Fibroblast of the conjunctiva (primary cell): ENCODE measurements around the gene DLEC1.

Source experiments
- DNase-seq: peaks from one replicate; pipeline ENCODE4 v3.0.0-alpha.2; 2010; ENCODE audit warnings: low read depth

Gene DLEC1

DNA sequence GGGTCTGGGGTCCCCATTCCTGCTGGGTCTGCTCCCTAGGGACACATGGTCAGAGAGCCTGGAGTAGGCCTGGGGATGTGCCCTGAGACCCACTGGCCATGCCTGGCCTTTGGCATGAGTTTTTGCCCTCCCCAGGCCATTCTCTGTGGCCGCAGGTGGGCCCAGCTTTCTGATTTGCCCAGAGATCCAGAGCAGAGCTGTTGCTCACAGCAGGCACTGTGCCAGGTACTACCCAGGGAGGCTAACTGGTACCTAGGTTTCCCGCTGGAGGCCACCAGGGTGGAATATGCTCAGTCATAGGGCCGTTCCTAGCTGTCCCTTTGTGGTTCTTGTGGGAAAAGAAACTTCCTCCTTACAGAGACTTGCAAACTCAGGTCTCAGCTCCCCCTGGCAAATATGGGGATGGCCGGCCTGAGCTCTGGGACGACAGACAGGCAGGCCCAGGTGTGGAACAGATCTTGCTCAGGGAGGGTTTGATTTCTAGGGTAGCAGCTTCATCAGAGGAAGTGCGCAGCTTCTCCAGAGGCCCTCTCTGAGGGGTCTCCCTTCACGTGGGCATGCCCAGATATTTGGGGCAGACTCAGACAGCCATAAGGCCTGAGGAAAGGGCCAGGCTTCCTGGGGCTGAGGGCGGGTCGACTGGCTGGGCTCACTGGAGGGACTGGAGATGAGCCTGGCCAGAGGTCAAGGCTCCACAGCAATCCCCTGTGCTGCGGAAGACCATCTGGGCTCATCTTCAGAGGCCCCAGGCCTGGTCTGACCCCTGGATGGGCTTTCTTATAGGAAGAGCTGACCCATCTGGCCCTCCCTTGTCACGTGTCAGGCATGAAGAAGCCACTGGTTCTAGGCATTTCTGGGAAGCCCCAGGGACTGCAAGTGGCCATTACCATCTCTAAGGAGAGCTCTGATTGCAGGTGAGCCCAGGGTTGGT, 69.9 kb downstream of the DLEC1 start:
- no peak for DNase-seq

DNA sequence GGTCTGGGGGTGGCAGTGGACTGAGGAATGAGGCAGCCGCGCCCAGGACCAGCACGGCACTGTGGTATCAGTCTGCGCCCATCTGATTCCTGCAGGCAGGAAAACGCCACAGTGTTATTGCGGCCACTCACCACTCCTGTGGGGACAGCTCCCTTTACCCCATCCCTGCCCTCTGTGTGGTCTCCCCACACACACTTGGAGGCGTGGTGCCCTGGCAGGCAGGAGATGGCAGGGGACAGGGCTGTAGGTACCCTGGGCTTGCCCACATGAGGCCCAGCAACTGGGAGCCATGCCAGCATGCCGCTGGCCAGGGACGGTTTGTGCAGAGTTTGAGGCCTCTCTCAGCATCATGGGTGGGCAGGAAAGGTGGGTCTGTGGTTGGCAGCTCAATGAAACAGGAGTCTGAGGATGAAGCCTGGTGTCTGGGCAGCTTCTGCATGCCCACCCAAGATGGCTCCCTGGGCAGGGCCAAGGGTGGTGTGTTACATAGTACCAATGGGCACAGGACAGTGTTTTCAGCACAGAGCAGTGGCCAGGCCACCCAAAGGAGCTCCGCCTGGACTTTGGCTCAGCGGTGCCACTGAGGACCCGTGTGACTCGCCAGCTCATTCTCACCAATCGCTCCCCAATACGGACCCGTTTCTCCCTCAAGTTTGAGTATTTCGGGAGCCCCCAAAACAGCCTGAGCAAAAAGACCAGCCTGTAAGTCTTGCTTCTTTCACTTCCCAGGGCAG, 70.7 kb downstream of the DLEC1 start:
- DNase-seq = no peak

DNA sequence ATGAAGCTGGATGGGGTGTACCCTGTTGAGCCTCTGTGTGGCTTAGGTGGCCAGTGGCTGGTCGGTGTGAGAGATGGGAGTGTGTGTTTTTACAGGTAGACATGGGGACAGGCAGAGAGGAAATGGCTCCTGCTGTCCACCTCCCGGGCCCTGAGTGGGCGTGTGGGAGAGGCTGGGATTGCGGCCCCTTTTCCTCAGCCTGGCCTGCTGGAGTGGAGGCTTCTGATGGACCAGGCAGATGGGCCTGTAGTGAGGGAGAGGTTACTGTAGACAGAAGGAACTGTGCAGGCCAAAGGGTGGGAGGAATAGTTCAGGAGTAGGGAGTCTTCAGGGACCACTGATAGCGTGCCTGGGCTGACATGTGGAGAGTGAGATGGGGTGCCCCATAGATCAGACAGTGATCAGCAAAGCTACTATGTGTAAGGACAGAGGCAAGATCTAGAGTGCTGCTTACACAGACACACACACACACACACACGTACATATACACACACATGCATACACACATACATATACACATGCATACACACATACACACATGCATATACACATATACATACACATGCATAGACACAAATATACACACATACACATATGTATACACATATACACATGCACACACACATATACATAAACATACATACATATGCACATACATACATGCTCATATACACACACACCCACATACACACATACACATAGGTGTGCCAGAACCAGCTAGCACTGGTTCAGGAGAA, 71.5 kb downstream of the DLEC1 start:
- no peak for DNase-seq

DNA sequence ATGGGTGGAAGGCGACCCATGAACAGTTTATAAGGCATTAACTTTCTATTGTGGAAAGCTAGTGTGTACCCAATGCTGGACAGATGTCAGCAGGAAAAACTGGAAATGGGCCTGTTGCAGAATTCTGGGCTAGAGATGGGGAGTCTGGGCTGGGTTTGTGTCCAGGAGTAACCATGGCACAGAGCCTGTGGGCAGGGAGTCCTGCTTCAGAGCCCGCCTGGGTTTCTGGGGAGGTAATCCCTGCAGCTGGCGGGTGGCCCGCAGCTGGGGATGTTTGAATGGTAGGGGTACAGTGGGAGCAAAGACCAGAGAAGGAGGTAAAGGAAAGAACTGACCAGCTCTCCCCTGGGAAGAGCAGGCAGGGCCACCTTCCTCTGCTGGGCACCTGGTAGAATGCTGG, 72.2 kb downstream of the DLEC1 start:
- DNase-seq = no peak

DNA sequence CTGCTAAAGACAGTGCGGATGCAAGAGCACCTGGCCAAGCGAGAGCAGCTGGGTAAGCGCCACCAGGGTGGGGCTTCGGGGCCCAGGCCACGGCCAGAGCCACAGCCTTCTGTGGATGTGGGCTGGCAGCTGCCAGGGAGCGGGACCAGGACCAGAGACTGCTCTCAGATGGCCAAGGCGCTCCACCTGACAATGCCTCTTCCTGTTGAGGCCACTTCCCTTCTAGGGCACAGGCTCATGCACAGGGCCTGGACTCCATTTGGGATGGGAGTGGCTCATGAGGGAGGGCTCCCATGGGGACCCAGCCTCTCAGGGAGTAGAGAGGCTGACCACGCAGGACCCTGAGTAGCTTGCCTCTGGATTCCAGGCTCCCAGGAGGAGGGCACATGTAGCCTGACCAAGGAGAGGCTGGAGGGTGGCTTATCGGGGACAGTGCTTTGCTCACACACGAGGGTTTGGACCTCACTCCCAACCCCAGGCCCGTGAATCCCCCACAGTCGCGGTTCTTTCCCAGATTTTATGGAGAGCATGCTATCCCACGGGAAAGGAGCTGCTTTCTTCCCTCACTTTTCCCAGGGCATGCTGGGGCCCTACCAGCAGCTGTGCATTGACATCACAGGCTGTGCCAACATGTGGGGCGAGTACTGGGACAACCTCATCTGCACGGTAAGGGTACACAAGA, 72.8 kb downstream of the DLEC1 start:
- no peak for DNase-seq

DNA sequence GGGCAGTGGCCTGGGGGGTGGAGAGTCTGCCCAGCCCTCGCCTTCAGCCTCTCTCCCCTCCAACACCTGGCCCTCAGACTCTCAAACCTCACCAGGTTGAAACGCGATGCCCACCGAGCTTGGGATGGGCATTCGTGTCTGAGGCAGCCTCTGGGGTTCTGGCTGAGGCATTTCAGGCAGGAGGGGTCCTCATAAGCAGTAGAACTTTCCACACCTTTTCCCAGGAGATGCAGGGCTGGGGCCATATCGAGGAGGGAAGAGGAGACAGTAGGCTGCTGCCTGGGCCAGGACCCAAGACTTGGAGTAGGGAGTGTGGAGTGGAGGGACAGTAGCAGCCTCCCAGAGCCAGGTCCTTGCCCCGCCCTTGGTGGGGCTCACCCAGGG, 73.4 kb downstream of the DLEC1 start:
- DNase-seq = no peak

DNA sequence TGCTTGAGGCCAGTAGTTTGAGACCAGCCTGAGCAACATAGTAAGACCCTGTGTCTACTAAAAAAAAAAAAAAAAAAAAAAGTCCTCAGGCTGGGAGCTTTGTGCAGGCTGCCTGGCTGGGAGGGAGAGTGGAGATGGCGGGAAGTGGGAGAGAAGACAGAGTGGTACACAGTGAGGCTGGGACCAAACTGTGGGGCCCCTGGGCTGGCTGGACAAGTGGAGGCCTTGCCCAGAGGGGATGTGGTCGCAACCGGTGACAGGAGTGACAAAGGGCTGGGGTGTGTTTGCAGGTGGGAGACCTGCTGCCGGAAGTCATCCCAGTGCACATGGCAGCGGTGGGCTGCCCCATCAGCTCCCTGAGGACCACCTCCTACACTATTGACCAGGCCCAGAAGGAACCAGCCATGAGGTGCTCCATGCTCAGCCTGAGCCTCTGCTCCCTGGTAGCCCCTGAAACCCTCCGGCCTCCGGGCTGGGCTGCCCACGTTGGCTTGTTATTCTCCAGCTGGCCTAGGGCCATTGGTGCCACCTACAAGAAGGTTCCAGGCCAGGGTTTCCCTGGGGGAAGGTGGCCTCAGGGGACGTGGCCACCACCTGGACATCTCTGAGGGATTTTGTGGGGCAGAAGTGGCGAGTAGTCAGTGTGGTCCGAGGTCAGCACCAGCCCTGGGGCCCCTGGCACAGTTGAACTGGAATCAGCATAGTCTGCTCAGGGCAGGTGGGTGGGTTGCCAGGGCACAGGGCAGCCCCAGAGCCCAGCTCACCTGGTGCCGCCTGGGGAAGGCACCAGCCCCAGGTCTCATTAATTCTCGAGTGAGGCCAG, 75.3 kb downstream of the DLEC1 start:
- no peak for DNase-seq

DNA sequence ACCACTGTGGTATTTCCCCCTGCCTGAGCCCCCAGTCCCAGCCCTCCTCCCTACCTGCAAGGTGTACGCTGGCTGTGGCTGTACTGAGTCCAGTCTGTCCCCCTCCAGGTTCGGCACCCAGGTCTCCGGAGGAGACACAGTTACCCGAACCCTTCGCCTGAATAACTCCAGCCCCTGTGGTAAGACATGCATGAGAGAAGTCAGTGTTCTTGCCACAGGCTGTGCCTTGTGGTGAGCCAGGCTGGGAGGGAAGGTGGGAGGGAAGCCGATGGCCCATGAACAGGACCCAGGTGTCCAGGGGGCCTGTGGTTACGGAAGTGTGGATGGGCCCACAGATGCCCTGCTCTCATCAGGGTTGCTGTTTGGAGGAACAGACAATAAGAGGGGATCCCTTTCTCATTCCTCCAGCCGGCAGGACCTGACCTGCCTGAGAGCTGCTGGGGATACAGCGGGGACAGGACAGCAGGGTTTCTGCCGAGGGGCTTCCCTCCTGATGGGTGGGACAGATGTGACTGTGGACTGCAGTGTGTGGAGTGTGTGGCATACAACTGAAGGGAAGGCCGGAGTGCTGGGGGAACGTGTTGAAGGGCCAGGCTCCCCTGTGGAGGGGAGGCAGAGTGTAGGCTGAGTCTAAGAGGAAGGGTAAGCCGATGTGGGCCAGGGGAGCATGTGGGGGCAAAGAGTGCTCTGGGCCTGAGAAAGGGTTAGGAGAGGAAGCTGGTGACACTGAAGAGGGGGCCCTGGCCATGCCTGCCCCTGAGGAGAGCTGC, 76.1 kb downstream of the DLEC1 start:
- DNase-seq = no peak

DNA sequence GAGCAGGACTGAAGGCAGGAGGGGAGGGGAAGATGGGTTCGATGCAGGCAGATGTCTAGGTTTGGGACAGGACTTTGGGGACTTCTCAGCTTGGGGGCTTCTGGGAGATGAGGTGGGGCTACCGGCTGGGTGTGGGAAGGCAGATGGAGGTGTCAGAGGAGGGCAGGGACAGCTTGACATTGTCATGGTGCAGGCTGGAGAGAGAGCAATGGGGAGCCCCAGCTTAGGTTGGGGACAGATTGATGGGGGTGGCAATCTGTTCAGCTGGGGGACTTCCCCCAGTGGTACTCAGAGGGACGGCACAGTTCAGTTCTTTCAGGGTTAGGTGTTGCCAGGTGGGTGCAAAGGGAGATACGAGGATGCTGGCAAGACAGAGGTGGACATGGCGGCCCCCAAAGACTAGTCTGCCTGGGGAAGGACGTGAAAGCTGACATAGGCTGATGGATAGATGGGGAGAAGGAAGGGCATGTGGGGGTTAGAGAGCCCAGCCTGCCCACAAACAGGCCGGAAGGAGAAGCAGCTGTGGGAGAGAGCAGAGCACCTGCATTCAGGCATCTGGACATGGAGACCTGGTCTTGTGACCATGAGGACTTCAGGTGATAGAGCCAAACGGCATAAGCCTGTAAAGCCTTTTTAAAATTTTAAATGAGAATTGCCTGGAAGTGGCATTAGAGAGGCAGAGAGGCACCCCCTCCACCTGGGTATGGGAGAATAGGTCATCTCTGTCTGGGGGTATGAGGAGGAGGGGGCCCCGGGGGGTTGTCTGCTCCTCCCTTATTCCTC, 76.8 kb downstream of the DLEC1 start:
- DNase-seq = no peak

DNA sequence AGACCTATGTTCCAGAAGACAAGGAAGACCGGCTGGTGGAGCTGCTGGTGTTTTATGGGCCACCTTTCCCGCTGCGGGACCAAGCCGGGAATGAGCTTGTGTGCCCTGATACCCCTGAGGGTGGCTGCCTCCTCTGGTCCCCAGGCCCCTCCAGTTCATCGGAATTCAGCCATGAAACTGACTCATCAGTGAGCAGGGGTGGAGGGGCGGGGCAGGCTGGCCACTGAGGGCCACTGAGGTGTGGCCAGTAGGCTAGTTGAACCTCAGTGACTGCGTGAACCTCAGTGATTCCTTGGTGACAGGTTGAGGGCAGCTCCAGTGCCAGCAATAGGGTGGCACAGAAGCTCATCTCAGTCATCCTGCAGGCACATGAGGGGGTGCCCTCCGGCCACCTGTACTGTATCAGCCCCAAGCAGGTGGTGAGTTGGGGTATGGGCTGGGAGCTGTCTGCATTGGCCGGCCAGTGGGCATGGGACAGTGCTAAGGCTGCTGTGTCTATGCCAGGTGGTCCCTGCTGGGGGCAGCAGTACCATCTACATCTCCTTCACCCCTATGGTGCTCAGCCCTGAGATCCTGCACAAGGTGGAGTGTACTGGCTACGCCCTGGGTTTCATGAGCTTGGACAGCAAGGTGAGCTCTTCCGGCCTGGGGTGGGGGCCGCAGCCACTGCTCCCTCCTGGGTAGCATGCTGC, 77.6 kb downstream of the DLEC1 start:
- DNase-seq = no peak

DNA sequence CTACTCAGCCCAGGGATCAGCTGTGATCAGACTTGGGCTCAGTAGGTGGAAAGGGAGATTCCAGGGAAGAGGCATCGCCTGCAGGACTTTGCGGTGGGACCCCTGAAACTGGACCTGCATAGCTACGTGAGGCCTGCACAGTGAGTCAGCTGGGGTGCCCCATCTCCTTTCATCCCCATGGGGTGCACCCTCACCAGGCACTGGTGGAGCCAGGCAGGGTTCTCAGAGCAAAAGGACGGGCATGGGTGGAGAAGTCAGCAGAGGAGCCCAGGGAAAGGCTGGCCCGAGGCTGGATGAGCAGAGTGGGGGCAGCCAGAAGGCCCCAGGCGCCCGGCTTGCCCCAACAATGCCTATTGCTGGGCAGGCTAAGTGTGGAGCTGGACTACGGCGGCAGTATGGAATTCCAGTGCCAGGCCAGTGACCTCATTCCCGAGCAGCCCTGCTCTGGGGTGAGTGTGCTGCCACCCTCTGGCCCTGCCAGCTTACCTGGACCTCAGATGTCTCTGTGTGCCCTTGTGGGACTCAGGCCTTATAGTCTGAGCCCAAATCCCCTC, 78.2 kb downstream of the DLEC1 start:
- no peak for DNase-seq

DNA sequence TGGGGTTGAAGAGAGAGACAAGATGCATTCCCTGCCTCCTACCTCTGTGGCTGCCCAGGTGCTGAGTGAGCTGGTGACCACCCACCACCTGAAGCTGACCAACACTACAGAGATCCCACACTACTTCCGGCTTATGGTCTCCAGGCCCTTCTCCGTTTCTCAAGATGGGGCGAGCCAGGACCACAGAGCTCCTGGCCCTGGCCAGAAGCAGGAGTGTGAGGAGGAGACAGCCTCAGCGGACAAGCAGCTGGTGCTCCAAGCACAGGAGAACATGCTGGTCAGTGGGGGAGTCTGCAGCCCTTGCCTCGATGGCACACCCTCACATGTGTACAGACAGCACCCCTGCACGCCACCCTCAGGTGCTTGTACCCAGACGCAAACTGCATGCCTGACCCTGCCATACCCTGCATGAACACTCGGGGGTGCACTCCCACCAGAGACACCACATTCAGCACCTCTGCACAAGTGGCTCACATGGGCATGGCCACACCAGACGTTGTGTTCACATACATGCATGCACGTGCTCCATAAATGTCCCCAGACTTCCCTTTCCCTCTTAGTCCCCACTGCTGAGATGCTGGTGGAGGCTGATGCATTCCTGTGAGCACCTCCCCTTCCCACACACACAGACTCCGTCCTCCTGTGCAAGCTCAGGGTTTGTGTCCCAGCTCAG, 78.9 kb downstream of the DLEC1 start:
- peak; percentile 16 for DNase-seq

DNA sequence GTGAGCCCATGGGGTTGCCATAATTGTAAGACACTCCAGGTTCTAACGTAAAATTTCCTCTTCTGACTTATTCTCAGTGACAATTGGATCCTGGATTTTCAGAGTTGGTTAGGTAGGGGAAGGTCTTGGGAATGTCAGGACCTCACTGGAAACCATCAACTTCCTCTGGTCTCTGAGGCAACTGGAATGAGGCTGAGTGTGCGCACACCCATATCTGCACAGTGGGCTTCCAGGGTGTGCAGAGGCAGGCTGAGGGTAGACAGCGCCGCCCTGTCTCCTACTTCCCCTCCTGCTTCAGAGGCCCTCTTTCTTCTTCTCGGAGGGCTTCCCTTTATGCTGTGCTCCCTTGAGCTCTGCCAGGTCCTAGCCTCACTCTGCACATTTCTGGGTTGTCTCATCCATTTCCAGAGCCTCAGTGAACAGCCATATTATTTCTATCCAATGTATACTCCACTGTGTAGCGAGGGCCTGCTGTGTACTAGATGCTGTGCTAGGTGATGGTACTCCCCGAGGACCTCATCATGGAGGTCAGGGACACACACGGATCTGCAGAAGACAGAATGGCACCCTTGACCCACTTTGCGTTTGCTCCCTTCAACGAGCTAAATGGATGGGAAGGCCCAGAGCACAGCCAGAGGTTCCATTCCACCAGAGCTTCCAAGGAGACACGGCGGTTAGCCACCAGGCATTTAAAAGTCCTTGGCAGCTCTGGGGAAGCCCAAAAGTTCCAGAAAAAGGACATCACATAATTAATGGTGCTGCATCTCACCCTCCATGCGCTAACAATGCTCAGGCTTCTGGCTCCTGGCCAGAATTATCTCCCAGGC, 79.6 kb downstream of the DLEC1 start:
- DNase-seq = no peak

DNA sequence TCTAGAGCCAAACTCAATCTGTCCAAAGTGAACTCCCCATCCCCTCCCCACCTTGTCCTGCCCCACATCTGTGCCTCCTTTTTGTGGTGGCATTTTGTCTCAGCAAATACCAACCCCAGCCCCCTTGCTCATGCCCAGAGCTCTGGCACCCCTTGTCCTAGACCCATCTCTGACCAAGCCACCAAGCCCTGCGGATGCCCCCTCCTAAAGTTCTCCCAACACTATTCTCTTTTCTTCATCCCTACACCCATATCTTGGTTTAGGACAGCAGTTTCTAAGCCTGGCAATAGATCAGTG, 80.2 kb downstream of the DLEC1 start:
- no peak for DNase-seq

DNA sequence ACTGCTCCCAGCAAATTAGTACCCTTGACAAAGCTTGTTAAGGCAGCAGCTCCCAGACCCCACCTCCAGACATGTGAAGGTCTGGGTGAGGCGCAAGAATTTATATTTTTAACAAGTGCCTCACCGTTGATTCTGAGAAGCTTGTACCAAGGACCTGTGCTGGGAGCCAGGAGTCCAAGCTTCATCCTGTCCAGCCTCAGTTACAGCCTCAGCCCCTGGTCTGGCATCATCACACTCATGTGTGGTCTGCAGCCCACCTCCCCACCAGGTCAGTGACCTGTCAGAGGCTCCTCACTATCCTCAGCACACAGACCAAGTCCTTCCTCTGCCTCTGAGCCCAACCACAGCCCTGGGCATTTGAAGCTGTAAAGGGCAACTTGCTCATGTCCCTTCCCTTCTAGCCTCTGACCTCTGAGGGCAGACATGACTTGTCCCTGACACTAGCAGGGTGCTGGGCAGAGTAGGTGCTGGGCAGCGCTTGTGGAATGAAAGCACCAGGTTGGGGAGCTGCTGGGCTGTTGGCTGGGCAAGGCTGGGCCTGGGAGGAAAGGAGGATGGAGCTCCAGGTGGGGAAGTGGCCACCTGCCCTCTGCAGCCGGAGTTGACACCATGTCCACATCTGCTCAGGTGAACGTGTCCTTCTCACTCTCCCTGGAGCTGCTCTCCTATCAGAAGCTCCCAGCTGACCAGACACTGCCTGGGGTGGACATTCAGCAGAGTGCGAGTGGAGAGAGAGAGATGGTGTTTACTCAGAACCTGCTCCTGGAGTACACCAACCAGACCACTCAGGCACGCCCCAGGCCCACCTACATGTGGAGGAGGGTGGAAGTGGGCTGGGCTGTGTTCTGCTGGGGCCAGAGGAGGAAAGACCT, 81.0 kb downstream of the DLEC1 start:
- no peak for DNase-seq

DNA sequence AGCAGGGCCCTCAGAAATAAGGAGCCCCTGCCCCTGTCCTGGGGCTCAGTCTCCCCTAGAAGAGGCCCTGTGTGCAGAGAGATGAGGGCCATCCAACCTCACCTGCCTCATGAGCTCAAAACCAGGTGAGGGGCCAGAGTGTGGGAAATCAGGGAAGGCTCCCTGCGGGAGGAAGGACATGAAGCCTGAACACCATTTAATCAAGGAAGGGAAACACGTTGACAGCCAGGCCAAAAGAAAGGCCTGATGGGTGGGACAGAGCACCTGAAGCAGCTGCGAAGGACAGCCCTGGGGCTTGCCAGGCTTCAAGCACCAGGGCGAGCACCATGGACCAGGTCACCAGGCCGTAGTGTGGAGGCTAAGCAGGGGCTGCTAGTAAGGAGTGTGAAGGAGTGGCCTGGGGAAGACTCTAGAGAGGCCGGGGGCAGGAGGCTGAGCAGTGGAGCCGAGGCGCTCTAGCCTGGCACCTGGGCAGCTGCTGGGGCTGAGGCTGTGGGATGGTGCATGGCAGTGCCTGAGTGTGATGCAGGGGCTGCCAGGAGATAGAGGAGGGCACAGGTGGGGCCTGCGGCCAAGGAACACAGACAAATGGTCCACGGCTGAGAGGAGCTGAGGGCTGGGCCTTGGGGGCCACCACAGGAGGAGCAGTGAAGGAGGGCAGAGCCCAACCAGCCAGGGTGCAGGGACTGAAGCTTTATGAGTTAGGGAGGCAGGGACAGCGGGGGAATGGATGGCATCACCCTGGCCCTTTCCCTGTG, 81.9 kb downstream of the DLEC1 start:
- DNase-seq = no peak
